HepG2 (cell line): Measurements from ENCODE around the gene KRT6B. TPM values are rescaled to one million over a fixed set of nuclear protein-coding genes. Genes with fewer than 3 reads are reported as not detected.

ENCODE experiments used
- ATAC-seq: fragments of 200-7000 bp; cut with Tn5 transposase; 3 replicates; pipeline ENCODE4 v1.9.1; 2020; ENCODE audit warnings: mild to moderate bottlenecking, moderate library complexity
- BruUV-seq: library from RNA; stranded (reverse); fragments of 400-500 nt; replicated peaks from 2 replicates; lab custom pipeline; 2021; lab: Mats Ljungman, UMichigan
- CTCF ChIA-PET: fragments of 300-600 bp; formaldehyde crosslinking; extraction: SDS; loops from one replicate; lab custom pipeline; 2021; ENCODE audit warnings: low total read pairs, inconsistent platforms, low intra/inter-chr PET ratio; lab: Yijun Ruan, JAX
- POLR2A ChIA-PET: fragments of 350-600 bp; sonication (Branson Sonifier 250); formaldehyde crosslinking; loops from one replicate; lab custom pipeline; 2020; ENCODE audit warnings: antibody characterized with exemption, inconsistent platforms; lab: Yijun Ruan, JAX
- DNase-seq: peaks from one replicate; pipeline ENCODE4 v3.0.0-alpha.2; 2015; ENCODE audit warnings: low spot score
- FAIRE-seq: peaks from 3 replicates; lab custom pipeline; 2011; peaks lifted over from hg19 to GRCh38; lab: Jason Lieb, UNC
- H2AFZ ChIP-seq: one replicate; pipeline ENCODE4 v1.6.1; 2011; ENCODE audit warnings: low read length, inconsistent platforms
- H3K27ac ChIP-seq: fragments of 300-600 bp; 3 replicates; pipeline ENCODE4 v1.8.0; 2011; ENCODE audit warnings: mixed run types, mild to moderate bottlenecking, mixed read lengths, low read length, inconsistent platforms; ENCODE audit not compliant: insufficient read depth; ENCODE audit errors: extremely low read length
- H3K27me3 ChIP-seq, 2 experiments: fragments of 200-600 bp in 1 of 2; 2 replicates in 1 of 2; 3 replicates in 1 of 2; pipeline versions ENCODE4 v1.6.0 to v1.8.0; 2011; ENCODE audit warnings: low read length in 2 of 2, mild to moderate bottlenecking in 2 of 2, moderate library complexity in 2 of 2, inconsistent platforms in 1 of 2; ENCODE audit not compliant: insufficient read depth in 2 of 2, control insufficient read depth in 1 of 2
- H3K36me3 ChIP-seq, 2 experiments: fragments of 200-600 bp in 1 of 2; replicated peaks in 1 of 2; 2 replicates in 1 of 2; 3 replicates in 1 of 2; pipeline versions ENCODE4 v1.5.1 to v1.8.0; 2011; ENCODE audit warnings: low read length in 2 of 2, inconsistent platforms in 1 of 2; ENCODE audit not compliant: insufficient read depth in 2 of 2, control insufficient read depth in 1 of 2
- H3K4me1 ChIP-seq: 2 replicates; pipeline ENCODE4 v1.5.1; 2012; ENCODE audit warnings: low read length, inconsistent platforms; ENCODE audit not compliant: insufficient read depth
- H3K4me2 ChIP-seq: 2 replicates; pipeline ENCODE4 v1.6.0; 2011; ENCODE audit warnings: low read depth, low read length, inconsistent platforms
- H3K4me3 ChIP-seq, 3 experiments: fragments of 200-600 bp in 1 of 3; sonication (generic), shearing (Covaris generic) in 1 of 3; replicated peaks in 1 of 3; 2 replicates each; pipeline ENCODE4 v1.5.1; 2011 to 2016; ENCODE audit warnings: low read length in 3 of 3, inconsistent platforms in 2 of 3, low read depth in 2 of 3, mild to moderate bottlenecking in 2 of 3, control low read depth in 1 of 3, mixed read lengths in 1 of 3; ENCODE audit not compliant: insufficient read depth in 1 of 3
- H3K79me2 ChIP-seq: one replicate; pipeline ENCODE4 v1.6.1; 2011; ENCODE audit warnings: low read length, inconsistent platforms; ENCODE audit not compliant: insufficient read depth
- H3K9ac ChIP-seq: 2 replicates; pipeline ENCODE4 v1.6.0; 2011; ENCODE audit warnings: mild to moderate bottlenecking, low read depth, low read length, inconsistent platforms; ENCODE audit not compliant: insufficient read depth
- H3K9me3 ChIP-seq: 2 replicates; pipeline ENCODE4 v1.5.1; 2012; ENCODE audit warnings: mild to moderate bottlenecking, low read length
- H4K20me1 ChIP-seq: 2 replicates; pipeline ENCODE4 v1.6.0; 2011; ENCODE audit warnings: inconsistent platforms, mild to moderate bottlenecking, low read length, moderate library complexity; ENCODE audit not compliant: insufficient read depth
- CENPT ChIP-seq: sonication (generic); formaldehyde crosslinking; IDR thresholded peaks from 2 replicates; pipeline ENCODE4 v1.8.0; 2022; ENCODE audit warnings: low read depth, mild to moderate bottlenecking, moderate library complexity, missing genetic modification reagents
- HMGA1 ChIP-seq: sonication (generic); formaldehyde crosslinking; conservative IDR thresholded peaks from 2 replicates; pipeline ENCODE4 v1.4.0; 2020; ENCODE audit warnings: missing genetic modification reagents
- JDP2 ChIP-seq: sonication (generic); formaldehyde crosslinking; IDR thresholded peaks from 2 replicates; pipeline ENCODE4 v1.8.1; 2022; ENCODE audit warnings: missing genetic modification reagents, borderline replicate concordance
- MTF1 ChIP-seq: sonication (generic); formaldehyde crosslinking; IDR thresholded peaks from 2 replicates; pipeline ENCODE4 v1.5.0; 2020; ENCODE audit warnings: missing genetic modification reagents
- NFRKB ChIP-seq: fragments of 450-650 bp; IDR thresholded peaks from 2 replicates; pipeline ENCODE4 v1.6.1; 2017
- SIN3A ChIP-seq: IDR thresholded peaks from 2 replicates; pipeline ENCODE4 v1.6.1; 2011; ENCODE audit warnings: low read depth, mild to moderate bottlenecking, control low read depth, low read length, borderline replicate concordance
- SPEN ChIP-seq: sonication (generic); formaldehyde crosslinking; IDR thresholded peaks from 2 replicates; pipeline ENCODE4 v1.5.1; 2020; ENCODE audit warnings: low read depth, mild to moderate bottlenecking, missing genetic modification reagents
- SRF ChIP-seq: IDR thresholded peaks from 2 replicates; pipeline ENCODE4 v1.6.1; 2011; ENCODE audit warnings: mild to moderate bottlenecking, low read depth, low read length, moderate library complexity
- ZNF850 ChIP-seq: sonication (generic); formaldehyde crosslinking; conservative IDR thresholded peaks from 2 replicates; pipeline ENCODE4 v1.9.0; 2021; ENCODE audit warnings: mild to moderate bottlenecking, missing genetic modification reagents
- WGBS: methylation state at CpG from one replicate; pipeline ENCODE4 v1.1.6; 2017; ENCODE audit warnings: low lambda C conversion rate; 5-methylcytosine and 5-hydroxymethylcytosine counted together
- in situ Hi-C: cut with HindIII; loops from 2 replicates; pipeline ENCODE4 v1.10.0; 2017; ENCODE audit warnings: low pct_unique_long_range_greater_than_20kb; ENCODE audit not compliant: extremely low pct_ligation_motif_present
- intact Hi-C: fragments of 100-400 bp; cut with micrococcal nuclease; formaldehyde crosslinking; loops from one replicate; pipeline ENCODE4 v1.10.0; 2022; ENCODE audit not compliant: unreplicated experiment
- polyA plus RNA-seq, 8 experiments: library from polyadenylated mRNA; depleted of rRNA in 3 of 8; stranded (reverse) in 7 of 8; unstranded in 1 of 8; fragments of >200 nt; fragmentation: Illumina TruSeq in 4 of 8; extraction: Trizol in 4 of 8; gene quantifications; 2 replicates each; pipeline versions ENCODE4 v1.2.1 to v1.2.3, GENCODE V29; 2011 to 2016; ENCODE audit warnings: low read depth in 4 of 8, missing spikeins in 1 of 8, mixed read lengths in 1 of 8; ENCODE audit not compliant: insufficient read depth in 1 of 8
- total RNA-seq, 5 experiments: library from RNA; depleted of rRNA; stranded (reverse); fragments of >200 nt; fragmentation: Illumina TruSeq; extraction: Trizol; gene quantifications; 2 replicates each; pipeline ENCODE4 v1.2.3, GENCODE V29; 2016; ENCODE audit warnings: low read depth in 1 of 5
- TF ChIP-seq, protein P1 (sequence below): IDR thresholded peaks from 2 replicates; pipeline ENCODE4 v1.6.1; 2016; ENCODE audit warnings: missing genetic modification reagents, missing compliant biosample characterization
- TF ChIP-seq, protein P2 (sequence below): sonication (generic); formaldehyde crosslinking; IDR thresholded peaks from 2 replicates; pipeline ENCODE4 v1.4.0; 2020; ENCODE audit warnings: missing genetic modification reagents, low read depth, mild to moderate bottlenecking, borderline replicate concordance
- TF ChIP-seq, protein P3 (sequence below): sonication (generic); formaldehyde crosslinking; IDR thresholded peaks from 2 replicates; pipeline ENCODE4 v1.5.0; 2020; ENCODE audit warnings: mild to moderate bottlenecking, missing genetic modification reagents

KRT6B gene
- total and polyA plus RNA-seq, 2 of the 13 experiments (the other 11 are each of a cell fraction or from before 2014, with no cell fraction given) = not detected

DNA sequence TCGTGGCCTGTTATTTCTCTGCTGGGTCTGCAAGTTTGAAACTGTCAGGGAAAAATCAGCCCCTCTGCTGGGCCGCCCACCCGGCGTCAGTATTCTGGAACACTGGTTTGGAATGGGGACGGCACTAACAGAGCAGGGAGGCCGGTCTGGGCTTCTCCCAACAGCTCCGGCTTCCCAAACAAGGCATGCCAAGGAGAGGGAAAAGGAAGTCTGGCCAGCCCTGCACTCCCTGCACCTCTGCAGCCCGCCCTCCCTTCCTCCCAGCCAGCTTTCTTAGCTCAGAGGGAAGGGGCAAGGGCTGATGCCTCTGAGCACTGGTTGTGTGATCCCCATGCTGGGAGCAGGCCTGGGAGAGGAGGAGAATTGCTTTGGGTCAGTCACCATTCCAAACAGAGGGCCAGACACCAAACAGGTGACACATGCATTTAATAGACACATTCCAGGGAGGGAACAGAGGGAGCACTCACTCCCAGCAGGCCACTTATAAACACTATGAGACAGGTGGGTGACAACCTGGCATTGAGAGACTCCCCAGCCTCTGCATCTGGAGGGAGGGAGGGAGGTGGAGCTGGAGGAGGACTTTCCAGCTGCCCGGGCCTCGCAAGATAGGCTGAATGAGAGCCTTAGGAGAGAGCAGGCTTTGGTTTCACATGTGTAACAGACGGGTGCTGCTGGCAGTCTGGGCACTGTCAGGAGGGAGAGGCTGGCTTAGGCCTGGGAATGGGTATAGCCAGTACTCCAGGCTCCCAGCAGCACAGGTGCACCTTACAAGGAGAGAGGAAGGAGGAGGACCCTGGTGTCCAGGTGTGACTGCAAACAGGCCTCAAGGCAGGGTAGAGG lies 28.1 kb downstream of the KRT6B start:
- ChIA-PET CTCF (no interaction called here), POLR2A (no interaction called here)
- Histone ChIP-seq H3K9me3 (no peaks in the 10 kb centered on the region), H3K4me3 (no peak overlapping the region), H2AFZ (no peak overlapping the region), H3K4me1 (no peaks in the 10 kb centered on the region), H3K27me3 (peaks cover 1 to 31% of the 10 kb centered on the region in 2 experiments; a peak in 2 of 5 replicates), H3K9ac (no peak overlapping the region), H4K20me1 (no peaks in the 10 kb centered on the region), H3K4me2 (no peak overlapping the region), H3K36me3 (no peaks in the 10 kb centered on the region), H3K27ac (no peak overlapping the region), H3K79me2 (no peaks in the 10 kb centered on the region)
- TF ChIP-seq HMGA1 (no peak), ZNF850 (no peak), NFRKB (no peak), SRF (no peak), SIN3A (no peak), SPEN (no peak), CENPT (no peak), MTF1 (CRISPR knock-in tag) (no peak), JDP2 (no peak)
- TF ChIP-seq, protein P1, sequence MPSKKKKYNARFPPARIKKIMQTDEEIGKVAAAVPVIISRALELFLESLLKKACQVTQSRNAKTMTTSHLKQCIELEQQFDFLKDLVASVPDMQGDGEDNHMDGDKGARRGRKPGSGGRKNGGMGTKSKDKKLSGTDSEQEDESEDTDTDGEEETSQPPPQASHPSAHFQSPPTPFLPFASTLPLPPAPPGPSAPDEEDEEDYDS (CRISPR knock-in tag) = no peak
- TF ChIP-seq, protein P2, sequence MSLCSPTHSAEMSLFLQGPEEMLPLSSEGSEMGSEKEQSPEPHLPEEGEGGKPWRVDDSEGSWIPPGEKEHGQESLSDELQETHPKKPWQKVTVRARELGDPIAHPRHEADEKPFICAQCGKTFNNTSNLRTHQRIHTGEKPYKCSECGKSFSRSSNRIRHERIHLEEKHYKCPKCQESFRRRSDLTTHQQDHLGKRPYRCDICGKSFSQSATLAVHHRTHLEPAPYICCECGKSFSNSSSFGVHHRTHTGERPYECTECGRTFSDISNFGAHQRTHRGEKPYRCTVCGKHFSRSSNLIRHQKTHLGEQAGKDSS = no peak
- TF ChIP-seq, protein P3, sequence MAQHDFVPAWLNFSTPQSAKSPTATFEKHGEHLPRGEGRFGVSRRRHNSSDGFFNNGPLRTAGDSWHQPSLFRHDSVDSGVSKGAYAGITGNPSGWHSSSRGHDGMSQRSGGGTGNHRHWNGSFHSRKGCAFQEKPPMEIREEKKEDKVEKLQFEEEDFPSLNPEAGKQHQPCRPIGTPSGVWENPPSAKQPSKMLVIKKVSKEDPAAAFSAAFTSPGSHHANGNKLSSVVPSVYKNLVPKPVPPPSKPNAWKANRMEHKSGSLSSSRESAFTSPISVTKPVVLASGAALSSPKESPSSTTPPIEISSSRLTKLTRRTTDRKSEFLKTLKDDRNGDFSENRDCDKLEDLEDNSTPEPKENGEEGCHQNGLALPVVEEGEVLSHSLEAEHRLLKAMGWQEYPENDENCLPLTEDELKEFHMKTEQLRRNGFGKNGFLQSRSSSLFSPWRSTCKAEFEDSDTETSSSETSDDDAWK (CRISPR knock-in tag) = no peak
- ATAC-seq = no peak
- 24% methylated on average over 10 of the region's 11 CpGs for WGBS
- DNase-seq = no peak
- no peak for FAIRE-seq
- no TSS peak for BruUV-seq
- intact Hi-C loops = no loop called here
- in situ Hi-C loops = no loop called here
